DOHH2 (cell line): ENCODE data around the gene DHRS12.

Experiments used
- H3F3A ChIP-seq: fragments of 200-600 bp; sonication (generic), shearing (Covaris generic); 2 replicates; pipeline ENCODE4 v1.6.0; 2016; ENCODE audit warnings: antibody characterized with exemption, mild to moderate bottlenecking; ENCODE audit not compliant: control insufficient read depth, insufficient read depth
- H3K27ac ChIP-seq: fragments of 200-600 bp; sonication (generic); 2 replicates; pipeline ENCODE4 v1.5.1; 2014; ENCODE audit warnings: low read depth, mild to moderate bottlenecking, low read length, moderate library complexity
- H3K27me3 ChIP-seq: fragments of 200-600 bp; sonication (generic); 2 replicates; pipeline ENCODE4 v1.6.1; 2014; ENCODE audit warnings: mild to moderate bottlenecking, low read length, mixed read lengths; ENCODE audit not compliant: control insufficient read depth
- H3K36me3 ChIP-seq: fragments of 200-600 bp; sonication (generic); 2 replicates; pipeline ENCODE4 v1.6.1; 2014; ENCODE audit warnings: mild to moderate bottlenecking, low read length, moderate library complexity, mixed read lengths; ENCODE audit not compliant: control insufficient read depth
- H3K4me1 ChIP-seq: fragments of 200-600 bp; sonication (generic); 2 replicates; pipeline ENCODE4 v1.6.1; 2014; ENCODE audit warnings: mild to moderate bottlenecking, low read length, mixed read lengths; ENCODE audit not compliant: control insufficient read depth
- H3K4me2 ChIP-seq: fragments of 200-600 bp; sonication (generic); 2 replicates; pipeline ENCODE4 v1.6.0; 2014; ENCODE audit warnings: mild to moderate bottlenecking, low read length, moderate library complexity
- H3K4me3 ChIP-seq: fragments of 200-600 bp; sonication (generic); 2 replicates; pipeline ENCODE4 v1.5.1; 2014; ENCODE audit warnings: mild to moderate bottlenecking, low read length, mixed read lengths
- H3K79me2 ChIP-seq: fragments of 200-600 bp; sonication (generic); 2 replicates; pipeline ENCODE4 v1.6.1; 2014; ENCODE audit warnings: mild to moderate bottlenecking, low read length, mixed read lengths; ENCODE audit not compliant: control insufficient read depth
- H3K9me2 ChIP-seq: fragments of 200-600 bp; sonication (generic); replicated peaks from 2 replicates; pipeline ENCODE4 v1.6.1; 2014; ENCODE audit warnings: mild to moderate bottlenecking, low read length, mixed read lengths; ENCODE audit not compliant: control insufficient read depth
- H3K9me3 ChIP-seq: fragments of 200-600 bp; sonication (generic); 2 replicates; pipeline ENCODE4 v1.6.1; 2014; ENCODE audit warnings: antibody characterized with exemption, low read length, mixed read lengths; ENCODE audit not compliant: control insufficient read depth, insufficient read depth
- H4K20me1 ChIP-seq: fragments of 200-600 bp; sonication (generic); 2 replicates; pipeline ENCODE4 v1.6.0; 2014; ENCODE audit warnings: low read depth, mild to moderate bottlenecking, antibody characterized with exemption, low read length, moderate library complexity; ENCODE audit not compliant: control insufficient read depth, insufficient read depth
- EZH2phosphoT487 ChIP-seq: fragments of 200-600 bp; sonication (generic); IDR thresholded peaks from 2 replicates; pipeline ENCODE4 v1.6.1; 2017; ENCODE audit warnings: borderline replicate concordance, mild to moderate bottlenecking, antibody characterized with exemption, low read length, moderate library complexity, mixed read lengths
- TF ChIP-seq, protein P1 (sequence below): fragments of 200-600 bp; sonication (generic); IDR thresholded peaks from one replicate; pipeline ENCODE4 v1.5.1; 2014; ENCODE audit warnings: antibody characterized with exemption, mild to moderate bottlenecking, low read depth, low read length; ENCODE audit not compliant: poor library complexity, severe bottlenecking

The DHRS12 gene

DNA sequence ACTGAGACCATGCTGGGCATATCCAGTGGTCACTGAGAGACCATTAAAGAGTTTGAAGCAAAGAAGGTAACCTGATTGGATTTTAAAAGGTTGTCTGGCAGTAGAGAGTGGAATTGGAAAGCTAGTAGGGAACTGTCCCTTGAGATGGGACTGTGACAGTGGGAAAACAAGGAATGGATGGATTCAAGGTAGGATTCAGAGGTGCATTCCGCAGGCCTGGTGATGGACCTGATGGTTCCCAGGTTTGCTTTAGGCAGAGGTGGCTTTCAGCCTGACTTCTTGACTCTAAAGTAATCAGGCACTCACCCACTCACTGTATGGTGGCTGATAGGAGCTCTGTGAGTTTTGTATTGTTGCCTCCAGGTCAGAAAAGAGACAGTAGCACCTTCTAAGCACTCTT lies 73.0 kb downstream of the DHRS12 start:
- TF ChIP-seq EZH2phosphoT487, result no peak
- Histone ChIP-seq H3K27ac (no peak overlapping the region), H3K27me3 (no peaks in the 10 kb centered on the region), H3K4me2 (no peak overlapping the region), H3K4me1 (no peaks in the 10 kb centered on the region), H4K20me1 (no peaks in the 10 kb centered on the region), H3F3A (no peaks in the 10 kb centered on the region), H3K36me3 (no peaks in the 10 kb centered on the region), H3K4me3 (no peak overlapping the region), H3K9me2 (no peaks in the 10 kb centered on the region), H3K9me3 (no peaks in the 10 kb centered on the region), H3K79me2 (no peaks in the 10 kb centered on the region)

GRCh38 chr13:51729866-51730553 lies 74.0 kb downstream of the DHRS12 start:
- Histone ChIP-seq H3K4me1 (no peaks in the 10 kb centered on the region), H4K20me1 (no peaks in the 10 kb centered on the region), H3K27ac (no peak overlapping the region), H3K4me3 (no peak overlapping the region), H3K4me2 (no peak overlapping the region), H3K9me3 (no peaks in the 10 kb centered on the region), H3F3A (no peaks in the 10 kb centered on the region), H3K36me3 (no peaks in the 10 kb centered on the region), H3K9me2 (no peaks in the 10 kb centered on the region), H3K27me3 (no peaks in the 10 kb centered on the region), H3K79me2 (no peaks in the 10 kb centered on the region)
- TF ChIP-seq, protein P1, sequence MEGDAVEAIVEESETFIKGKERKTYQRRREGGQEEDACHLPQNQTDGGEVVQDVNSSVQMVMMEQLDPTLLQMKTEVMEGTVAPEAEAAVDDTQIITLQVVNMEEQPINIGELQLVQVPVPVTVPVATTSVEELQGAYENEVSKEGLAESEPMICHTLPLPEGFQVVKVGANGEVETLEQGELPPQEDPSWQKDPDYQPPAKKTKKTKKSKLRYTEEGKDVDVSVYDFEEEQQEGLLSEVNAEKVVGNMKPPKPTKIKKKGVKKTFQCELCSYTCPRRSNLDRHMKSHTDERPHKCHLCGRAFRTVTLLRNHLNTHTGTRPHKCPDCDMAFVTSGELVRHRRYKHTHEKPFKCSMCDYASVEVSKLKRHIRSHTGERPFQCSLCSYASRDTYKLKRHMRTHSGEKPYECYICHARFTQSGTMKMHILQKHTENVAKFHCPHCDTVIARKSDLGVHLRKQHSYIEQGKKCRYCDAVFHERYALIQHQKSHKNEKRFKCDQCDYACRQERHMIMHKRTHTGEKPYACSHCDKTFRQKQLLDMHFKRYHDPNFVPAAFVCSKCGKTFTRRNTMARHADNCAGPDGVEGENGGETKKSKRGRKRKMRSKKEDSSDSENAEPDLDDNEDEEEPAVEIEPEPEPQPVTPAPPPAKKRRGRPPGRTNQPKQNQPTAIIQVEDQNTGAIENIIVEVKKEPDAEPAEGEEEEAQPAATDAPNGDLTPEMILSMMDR, result no peak
- TF ChIP-seq EZH2phosphoT487, result no peak

GRCh38 chr13:51728972-51729371 lies 75.0 kb downstream of the DHRS12 start:
- H3K27me3 ChIP-seq, result no peaks in the 10 kb centered on the region
- H3K27ac ChIP-seq, result no peak overlapping the region
- H3K36me3 ChIP-seq, result no peaks in the 10 kb centered on the region
- no peak overlapping the region for H3K4me2 ChIP-seq
- H3K79me2 ChIP-seq, result no peaks in the 10 kb centered on the region
- H3F3A ChIP-seq, result no peaks in the 10 kb centered on the region
- no peak overlapping the region for H3K4me3 ChIP-seq
- no peaks in the 10 kb centered on the region for H4K20me1 ChIP-seq
- no peaks in the 10 kb centered on the region for H3K9me3 ChIP-seq
- H3K4me1 ChIP-seq, result no peaks in the 10 kb centered on the region
- no peaks in the 10 kb centered on the region for H3K9me2 ChIP-seq
- no peak for TF ChIP-seq EZH2phosphoT487
- TF ChIP-seq, protein P1, result no peak

DNA sequence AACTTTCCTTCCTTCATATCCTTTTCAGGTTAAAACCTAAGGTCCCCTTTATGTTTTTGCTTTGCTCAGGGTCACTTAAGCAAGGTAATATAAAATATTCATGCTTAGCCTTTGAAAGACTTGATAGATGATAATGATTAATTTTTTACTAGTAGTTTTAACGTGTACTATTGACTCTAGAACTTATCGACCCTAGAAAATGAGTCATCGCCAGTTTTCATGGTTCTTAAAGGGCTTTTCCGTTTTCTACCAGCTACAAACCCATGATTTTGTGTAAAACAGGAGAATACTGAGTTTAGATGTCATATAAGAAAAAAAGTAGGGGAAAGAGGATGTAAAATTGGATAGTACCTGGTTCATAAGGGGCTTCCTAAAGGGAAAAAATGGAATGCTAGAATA lies 75.7 kb downstream of the DHRS12 start:
- H3K9me3 ChIP-seq, result no peaks in the 10 kb centered on the region
- H3K36me3 ChIP-seq, result no peaks in the 10 kb centered on the region
- no peak for TF ChIP-seq EZH2phosphoT487
- TF ChIP-seq, protein P1, result no peak
- H3K79me2 ChIP-seq, result no peaks in the 10 kb centered on the region
- no peaks in the 10 kb centered on the region for H3K27me3 ChIP-seq
- H4K20me1 ChIP-seq, result no peaks in the 10 kb centered on the region
- H3K4me3 ChIP-seq, result no peak overlapping the region
- H3K4me2 ChIP-seq, result no peak overlapping the region
- H3K9me2 ChIP-seq, result no peaks in the 10 kb centered on the region
- H3K4me1 ChIP-seq, result no peaks in the 10 kb centered on the region
- H3F3A ChIP-seq, result no peaks in the 10 kb centered on the region
- H3K27ac ChIP-seq, result no peak overlapping the region
